Motor neuron (in vitro differentiated cells): ENCODE measurements around the gene UBE2E3. TPM values are rescaled to one million over a fixed set of nuclear protein-coding genes. Genes with fewer than 3 reads are reported as not detected.
A peak's percentile ranks its signal among the peaks of the same experiment; 100 is the strongest.

Source experiments
- ATAC-seq, 8 experiments: fragments of 200-7000 bp; cut with Tn5 transposase; replicated peaks in 6 of 8; 2 replicates each; pipeline ENCODE4 v1.8.0; 2021; ENCODE audit warnings: mild to moderate bottlenecking in 8 of 8, moderate library complexity in 8 of 8
- H3K27ac ChIP-seq, 2 donors: fragments of 250-450 bp; sonication (Bioruptor Pico); 2 replicates each; pipeline ENCODE4 v1.9.0; 2021; ENCODE audit warnings: antibody characterized with exemption in 2 of 2, mild to moderate bottlenecking in 2 of 2, moderate library complexity in 1 of 2
- H3K4me1 ChIP-seq, 2 donors: fragments of 250-450 bp; sonication (Bioruptor Pico); replicated peaks in 1 of 2; 2 replicates each; pipeline ENCODE4 v1.6.1; 2021; ENCODE audit warnings: antibody characterized with exemption in 2 of 2, mild to moderate bottlenecking in 2 of 2, moderate library complexity in 1 of 2
- H3K4me3 ChIP-seq, 5 donors: fragments of 250-450 bp; sonication (Bioruptor Pico); 2 replicates each; pipeline ENCODE4 v1.9.0; 2021; ENCODE audit warnings: antibody characterized with exemption in 5 of 5, mild to moderate bottlenecking in 5 of 5, moderate library complexity in 4 of 5
- WGBS, 10 experiments: fragments of 450-650 bp; shearing (Covaris generic); methylation state at CpG; one replicate each; pipeline ENCODE4 v1.0.0; 2022; 5-methylcytosine and 5-hydroxymethylcytosine counted together
- in situ Hi-C, 9 experiments: fragments of 400-800 bp; cut with MboI; loops; one replicate each; pipeline ENCODE4 v1.15.0; 2021; ENCODE audit warnings: low sequenced_read_pairs in 9 of 9, low pct_unique_long_range_greater_than_20kb in 2 of 9; ENCODE audit not compliant: unreplicated experiment in 9 of 9
- total RNA-seq, 8 experiments: library from RNA; unstranded; fragments of 300-600 nt; gene quantifications; 2 replicates each; pipeline versions ENCODE4 v1.2.3 to v1.2.4, GENCODE V29; 2022

Gene UBE2E3
- total RNA-seq, 8 experiments from 2014 or later, result 56.3 to 186 (median 126) TPM

- in situ Hi-C loops, result no loop called here
- Histone ChIP-seq H3K4me3 (no peak overlapping the region), H3K4me1 (no peaks in the 10 kb centered on the region), H3K27ac (no peak overlapping the region)
- ATAC-seq, result no peak
- WGBS, 10 experiments, result 75 to 100% (median 94%) methylated on average over 1 of the region's 1 CpG; no CpG with 5 or more reads in 2 of the 10 experiments
These were observed 20.6 kb upstream of the UBE2E3 start for GRCh38 chr2:180959787-180960186.

- no peak overlapping the region for H3K4me3 ChIP-seq
- no peak overlapping the region for H3K27ac ChIP-seq
- no peak for ATAC-seq
- 56 to 100% (median 83%) methylated on average over 1 to 3 of the region's 3 CpGs; no CpG with 5 or more reads in 3 of the 10 experiments for WGBS, 10 experiments
- in situ Hi-C loops, result no loop called here
- H3K4me1 ChIP-seq, result no peaks in the 10 kb centered on the region
These were observed 19.4 kb upstream of the UBE2E3 start for GRCh38 chr2:180960982-180961381.

GRCh38 chr2:180962727-180963314, 17.6 kb upstream of the UBE2E3 start:
- in situ Hi-C loops, result no loop called here
- no peaks in the 10 kb centered on the region for H3K4me1 ChIP-seq
- no peak overlapping the region for H3K27ac ChIP-seq
- WGBS, 10 experiments, result 25 to 100% (median 89%) methylated on average over 1 to 4 of the region's 4 CpGs; no CpG with 5 or more reads in 1 of the 10 experiments
- H3K4me3 ChIP-seq, result no peak overlapping the region
- ATAC-seq, result peak in 3 of 8 experiments; percentile 38 to 90 (median 82)

GRCh38 chr2:180966378-180966777, 14.0 kb upstream of the UBE2E3 start:
- Histone ChIP-seq H3K27ac (no peak overlapping the region), H3K4me1 (peaks cover 0 to 6% of the 10 kb centered on the region in 2 donors), H3K4me3 (no peak overlapping the region)
- in situ Hi-C loops, result no loop called here
- 60 to 100% (median 95%) methylated on average over 1 to 3 of the region's 3 CpGs for WGBS, 10 experiments
- ATAC-seq, result no peak

GRCh38 chr2:180969124-180969523, 11.3 kb upstream of the UBE2E3 start:
- no peak overlapping the region for H3K27ac ChIP-seq
- in situ Hi-C loops, result no loop called here
- no peak overlapping the region for H3K4me3 ChIP-seq
- ATAC-seq, result no peak
- peaks cover 0 to 6% of the 10 kb centered on the region in 2 donors for H3K4me1 ChIP-seq
- 58 to 100% (median 85%) methylated on average over 1 of the region's 1 CpG; no CpG with 5 or more reads in 2 of the 10 experiments for WGBS, 10 experiments

- no peak overlapping the region for H3K27ac ChIP-seq
- in situ Hi-C loops, result no loop called here
- peaks cover 0 to 6% of the 10 kb centered on the region in 2 donors for H3K4me1 ChIP-seq
- 50 to 100% (median 76%) methylated on average over 1 to 3 of the region's 3 CpGs; no CpG with 5 or more reads in 1 of the 10 experiments for WGBS, 10 experiments
- no peak overlapping the region for H3K4me3 ChIP-seq
- peak in 3 of 8 experiments; percentile 23 to 74 (median 64) for ATAC-seq
These were observed 10.4 kb upstream of the UBE2E3 start for GRCh38 chr2:180970016-180970415.

GRCh38 chr2:180971811-180972210, 8.6 kb upstream of the UBE2E3 start:
- Histone ChIP-seq H3K27ac (no peak overlapping the region), H3K4me1 (peaks cover 0 to 6% of the 10 kb centered on the region in 2 donors), H3K4me3 (no peak overlapping the region)
- no peak for ATAC-seq
- WGBS, 10 experiments, result 100% methylated on average over 1 of the region's 1 CpG; no CpG with 5 or more reads in 6 of the 10 experiments
- in situ Hi-C loops, result no loop called here

GRCh38 chr2:180975585-180975984, 4.8 kb upstream of the UBE2E3 start:
- in situ Hi-C loops, result no loop called here
- H3K4me3 ChIP-seq, result no peak overlapping the region
- H3K27ac ChIP-seq, result no peak overlapping the region
- no peak for ATAC-seq
- WGBS, 10 experiments, result 65 to 100% (median 72%) methylated on average over 1 to 2 of the region's 2 CpGs; no CpG with 5 or more reads in 1 of the 10 experiments
- no peaks in the 10 kb centered on the region for H3K4me1 ChIP-seq

- Histone ChIP-seq H3K4me3 (no peak overlapping the region), H3K4me1 (peaks cover 0 to 6% of the 10 kb centered on the region in 2 donors), H3K27ac (no peak overlapping the region)
- ATAC-seq, result no peak
- in situ Hi-C loops, result no loop called here
- 22 to 100% (median 77%) methylated on average over 2 to 7 of the region's 7 CpGs for WGBS, 10 experiments
These were observed 1.3 kb upstream of the UBE2E3 start for GRCh38 chr2:180978903-180979748.

- no peak for ATAC-seq
- Histone ChIP-seq H3K4me1 (peaks cover 0 to 6% of the 10 kb centered on the region in 2 donors), H3K4me3 (peak overlapping the region; percentile 65 to 86 (median 78)), H3K27ac (peak overlapping the region in 1 of 2 donors; percentile 83)
- 3 to 100% (median 71%) methylated on average over 1 to 7 of the region's 9 CpGs; no CpG with 5 or more reads in 1 of the 10 experiments for WGBS, 10 experiments
- in situ Hi-C loops, result no loop called here
These were observed 678 bp upstream of the UBE2E3 start for GRCh38 chr2:180979749-180980105.

GRCh38 chr2:180980943-180981911, 822 bp downstream of the UBE2E3 start:
- WGBS, 10 experiments, result 0 to 2% (median 1%) methylated on average over 3 to 30 of the region's 81 CpGs
- in situ Hi-C loops, result no loop called here
- peaks cover 3 to 15% of the 10 kb centered on the region in 2 donors for H3K4me1 ChIP-seq
- H3K27ac ChIP-seq, result peak overlapping the region; percentile 70 to 83
- H3K4me3 ChIP-seq, result peak overlapping the region; percentile 65 to 86 (median 78)
- peak; percentile 14 to 52 (median 38) for ATAC-seq

GRCh38 chr2:180983468-180984242, 3.2 kb downstream of the UBE2E3 start:
- peak overlapping the region; percentile 43 to 58 for H3K27ac ChIP-seq
- peak in 5 of 8 experiments; percentile 7 to 30 (median 18) for ATAC-seq
- H3K4me3 ChIP-seq, result peak overlapping the region; percentile 21 to 86 (median 39)
- in situ Hi-C loops, result no loop called here
- H3K4me1 ChIP-seq, result peaks cover 3 to 35% of the 10 kb centered on the region in 2 donors
